Measurements from ENCODE around the gene ELF2. TPM values are rescaled to one million over a fixed set of nuclear protein-coding genes. Genes with fewer than 3 reads are reported as not detected.

Gene ELF2
- total and polyA plus RNA-seq, 2 donors (not counting 3 experiments of a cell fraction or from before 2014, with no cell fraction given), result 16.4 to 35.1 TPM

- CTCF ChIA-PET, result interaction anchor here (1.0 to 6.0 kb wide), 6 partner anchors 10 to 504 kb away, joined by 3 to 140 read pairs (median 4); partner anchors contain the start of gene NOCT
- Histone ChIP-seq H2AFZ (ENCODE audit: low read depth, low read length) (no peak overlapping the region), H3K4me3 (replicated peaks in 1 of 3; ENCODE audit: insufficient read depth in 1 of 3, low read depth in 1 of 3, low read length in 3 of 3) (no peak overlapping the region), H3K4me2 (ENCODE audit: insufficient read depth, low read length) (no peak overlapping the region), H3K9me1 (replicated peaks; ENCODE audit: control insufficient read depth, extremely low read depth, insufficient read depth, low read length) (no peaks in the 10 kb centered on the region), H3K79me2 (ENCODE audit: control insufficient read depth, insufficient read depth, low read length) (peaks cover 88% of the 10 kb centered on the region), H3K27me3 (ENCODE audit: control insufficient read depth in 2 of 2, insufficient read depth in 2 of 2, low read length in 2 of 2) (no peaks in the 10 kb centered on the region), H3K27ac (ENCODE audit: insufficient read depth, low read depth, low read length) (no peak overlapping the region), H3K9ac (replicated peaks; ENCODE audit: extremely low read depth, insufficient read depth, low read length) (no peak overlapping the region), H4K20me1 (replicated peaks; ENCODE audit: control insufficient read depth, extremely low read depth, insufficient read depth, low read length) (no peaks in the 10 kb centered on the region), H3K9me3 (replicated peaks; ENCODE audit: control insufficient read depth, insufficient read depth, low read length) (no peaks in the 10 kb centered on the region), H3K4me1 (ENCODE audit: control insufficient read depth, extremely low read depth, insufficient read depth, low read length) (no peaks in the 10 kb centered on the region), H3K36me3 (ENCODE audit: control insufficient read depth in 2 of 2, extremely low read depth in 1 of 2, insufficient read depth in 2 of 2, low read length in 2 of 2) (no peaks in the 10 kb centered on the region)
- POLR2A ChIA-PET, result interaction anchor here (0.6 kb wide), 1 partner anchor 13 kb away, joined by 5 read pairs; the partner anchor contains the start of gene NOCT
- BruUV-seq (replicated peaks), result no TSS peak
- FAIRE-seq, result peak; percentile 54
- intact Hi-C loops (cut with micrococcal nuclease), result no loop called here
- DNase-seq (ENCODE audit: low read depth, low spot score), result peak; percentile 34
- TF ChIP-seq POLR2AphosphoS5 (IDR thresholded peaks at IDR 0.05; ENCODE audit: insufficient read depth, low read depth, low read length), result no peak
- no peak for TF ChIP-seq CTCF (IDR thresholded peaks at IDR 0.05; ENCODE audit: extremely low read depth in 1 of 2, insufficient read depth in 1 of 2, low read depth in 1 of 2, low read length in 2 of 2)
- no peak for TF ChIP-seq POLR2A (IDR thresholded peaks at IDR 0.05; ENCODE audit: low read depth, low read length)
- TF ChIP-seq JUN (IDR thresholded peaks at IDR 0.05; ENCODE audit: borderline replicate concordance, insufficient read depth, insufficient read length, low read depth), result no peak
- no peak for TF ChIP-seq EZH2 (IDR thresholded peaks at IDR 0.05; ENCODE audit: borderline replicate concordance, low read depth, low read length, severe bottlenecking)
- no peak for TF ChIP-seq MYC (IDR thresholded peaks at IDR 0.05; ENCODE audit: low read depth, low read length)
- dilution Hi-C loops (cut with MboI; ENCODE audit: extremely low pct_ligation_motif_present, low sequenced_read_pairs), result no loop called here
Observed at GRCh38 chr4:139027776-139028175, 149.2 kb downstream of the ELF2 start.

- Histone ChIP-seq H3K9me3 (replicated peaks; ENCODE audit: control insufficient read depth, insufficient read depth, low read length) (no peaks in the 10 kb centered on the region), H3K4me3 (replicated peaks in 1 of 3; ENCODE audit: insufficient read depth in 1 of 3, low read depth in 1 of 3, low read length in 3 of 3) (no peak overlapping the region), H4K20me1 (replicated peaks; ENCODE audit: control insufficient read depth, extremely low read depth, insufficient read depth, low read length) (no peaks in the 10 kb centered on the region), H3K9me1 (replicated peaks; ENCODE audit: control insufficient read depth, extremely low read depth, insufficient read depth, low read length) (no peaks in the 10 kb centered on the region), H3K4me1 (ENCODE audit: control insufficient read depth, extremely low read depth, insufficient read depth, low read length) (no peaks in the 10 kb centered on the region), H3K36me3 (ENCODE audit: control insufficient read depth in 2 of 2, extremely low read depth in 1 of 2, insufficient read depth in 2 of 2, low read length in 2 of 2) (no peaks in the 10 kb centered on the region), H3K79me2 (ENCODE audit: control insufficient read depth, insufficient read depth, low read length) (peaks cover 87% of the 10 kb centered on the region), H3K4me2 (ENCODE audit: insufficient read depth, low read length) (no peak overlapping the region), H3K27ac (ENCODE audit: insufficient read depth, low read depth, low read length) (no peak overlapping the region), H3K27me3 (ENCODE audit: control insufficient read depth in 2 of 2, insufficient read depth in 2 of 2, low read length in 2 of 2) (no peaks in the 10 kb centered on the region), H2AFZ (ENCODE audit: low read depth, low read length) (no peak overlapping the region), H3K9ac (replicated peaks; ENCODE audit: extremely low read depth, insufficient read depth, low read length) (no peak overlapping the region)
- no peak for TF ChIP-seq FOS (IDR thresholded peaks at IDR 0.05; ENCODE audit: borderline replicate concordance, insufficient read depth, low read length)
- no peak for TF ChIP-seq POLR2A (IDR thresholded peaks at IDR 0.05; ENCODE audit: low read depth, low read length)
- no peak for TF ChIP-seq GATA2 (IDR thresholded peaks at IDR 0.05; ENCODE audit: insufficient read depth, insufficient read length, low read depth, low read length)
- TF ChIP-seq MYC (IDR thresholded peaks at IDR 0.05; ENCODE audit: low read depth, low read length), result no peak
- TF ChIP-seq EZH2 (IDR thresholded peaks at IDR 0.05; ENCODE audit: borderline replicate concordance, low read depth, low read length, severe bottlenecking), result no peak
- no peak for TF ChIP-seq JUN (IDR thresholded peaks at IDR 0.05; ENCODE audit: borderline replicate concordance, insufficient read depth, insufficient read length, low read depth)
- TF ChIP-seq MAX (IDR thresholded peaks at IDR 0.05; ENCODE audit: insufficient read depth, insufficient read length), result no peak
- TF ChIP-seq CTCF (IDR thresholded peaks at IDR 0.05; ENCODE audit: extremely low read depth in 1 of 2, insufficient read depth in 1 of 2, low read depth in 1 of 2, low read length in 2 of 2), result no peak
- TF ChIP-seq POLR2AphosphoS5 (IDR thresholded peaks at IDR 0.05; ENCODE audit: insufficient read depth, low read depth, low read length), result no peak
- no peak for DNase-seq (ENCODE audit: low read depth, low spot score)
- CTCF ChIA-PET, result no interaction called here
- dilution Hi-C loops (cut with MboI; ENCODE audit: extremely low pct_ligation_motif_present, low sequenced_read_pairs), result no loop called here
- no TSS peak for BruUV-seq (replicated peaks)
- intact Hi-C loops (cut with micrococcal nuclease), result no loop called here
- POLR2A ChIA-PET, result no interaction called here
- FAIRE-seq, result no peak
Observed at GRCh38 chr4:139025841-139026240, 151.2 kb downstream of the ELF2 start.
